Smooth muscle cell (in vitro differentiated cells): ENCODE data around the gene PAWR. TPM values are rescaled to one million over a fixed set of nuclear protein-coding genes. Genes with fewer than 3 reads are reported as not detected.
A peak's percentile ranks its signal among the peaks of the same experiment; 100 is the strongest.
"Not testable (repeated sequence)": the region's sequence is repeated elsewhere in the genome, so short reads cannot be mapped to it uniquely, and the experiment has no call there.

Experiments used
- DNase-seq: peaks from one replicate; lab custom pipeline; 2025; ENCODE audit not compliant: unreplicated experiment; lab: John Stamatoyannopoulos, UW
- H2AFZ ChIP-seq: fragments of 200-600 bp; sonication (generic); 2 replicates; pipeline ENCODE4 v1.6.0; 2016; ENCODE audit warnings: antibody characterized with exemption, low read depth, mild to moderate bottlenecking
- H3F3A ChIP-seq: fragments of 200-600 bp; sonication (generic); 2 replicates; pipeline ENCODE4 v1.6.0; 2017; ENCODE audit warnings: antibody characterized with exemption, low read depth
- H3K27ac ChIP-seq: fragments of 200-600 bp; sonication (generic); 2 replicates; pipeline ENCODE4 v1.5.1; 2016; ENCODE audit warnings: low read depth, mild to moderate bottlenecking
- H3K27me3 ChIP-seq: fragments of 200-600 bp; sonication (generic); 2 replicates; pipeline ENCODE4 v1.6.1; 2016; ENCODE audit warnings: low read depth, mild to moderate bottlenecking
- H3K36me3 ChIP-seq: fragments of 200-600 bp; sonication (generic); 2 replicates; pipeline ENCODE4 v1.5.1; 2016; ENCODE audit warnings: low read depth
- H3K4me1 ChIP-seq: fragments of 200-600 bp; sonication (generic); 2 replicates; pipeline ENCODE4 v1.5.1; 2016; ENCODE audit warnings: low read depth
- H3K4me2 ChIP-seq: fragments of 200-600 bp; sonication (generic); 2 replicates; pipeline ENCODE4 v1.6.0; 2016; ENCODE audit warnings: mild to moderate bottlenecking
- H3K4me3 ChIP-seq: fragments of 200-600 bp; sonication (generic); 2 replicates; pipeline ENCODE4 v1.5.1; 2016; ENCODE audit warnings: mild to moderate bottlenecking
- H3K79me2 ChIP-seq: fragments of 200-600 bp; sonication (generic); 2 replicates; pipeline ENCODE4 v1.6.0; 2016; ENCODE audit warnings: low read depth, mild to moderate bottlenecking
- H3K9ac ChIP-seq: fragments of 200-600 bp; sonication (generic); 2 replicates; pipeline ENCODE4 v1.6.0; 2016; ENCODE audit warnings: low read depth
- H3K9me3 ChIP-seq: fragments of 200-600 bp; sonication (generic); replicated peaks from 2 replicates; pipeline ENCODE4 v1.5.1; 2016; ENCODE audit warnings: low read depth
- H4K20me1 ChIP-seq: fragments of 200-600 bp; sonication (generic); 2 replicates; pipeline ENCODE4 v1.6.0; 2016; ENCODE audit warnings: low read depth
- WGBS: methylation state at CpG from one replicate; pipeline ENCODE4 v1.1.7; 2016; ENCODE audit warnings: low lambda C conversion rate; 5-methylcytosine and 5-hydroxymethylcytosine counted together
- polyA plus RNA-seq: library from polyadenylated mRNA; unstranded; fragments of >200 nt; fragmentation: Nextera tagmentation; extraction: Ambion mirVana; gene quantifications from 2 replicates; pipeline ENCODE4 v1.2.1, GENCODE V29; 2016
- total RNA-seq: library from RNA; depleted of rRNA; stranded (reverse); fragments of >200 nt; gene quantifications from 2 replicates; pipeline ENCODE4 v1.2.3, GENCODE V29; 2014
- TF ChIP-seq, protein P1 (sequence below): fragments of 200-600 bp; sonication (generic); IDR thresholded peaks from 2 replicates; pipeline ENCODE4 v1.5.1; 2017; ENCODE audit warnings: borderline replicate concordance, mild to moderate bottlenecking, antibody characterized with exemption; ENCODE audit not compliant: insufficient read depth, poor library complexity, severe bottlenecking

PAWR gene
- total and polyA plus RNA-seq, 2 experiments from 2014 or later: 33.1 to 45.4 TPM

DNA sequence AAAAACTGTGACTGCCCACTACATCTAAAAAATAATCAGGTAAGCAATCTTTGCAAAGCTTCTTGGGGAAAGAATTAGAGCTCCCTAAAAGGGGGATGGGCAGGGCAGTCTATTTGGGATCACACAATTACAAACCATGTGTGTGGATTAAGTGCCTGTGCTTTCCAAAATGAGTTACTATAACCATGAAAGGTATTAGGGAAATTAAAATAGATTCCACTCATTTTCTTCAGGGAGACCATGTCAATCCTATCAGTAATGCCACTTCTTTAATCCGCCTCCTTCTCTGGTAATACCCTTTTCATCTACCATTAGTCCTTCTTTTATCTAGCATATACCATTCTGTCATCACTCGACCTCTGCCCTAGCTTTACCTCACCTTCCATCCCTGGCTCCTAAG lies 53.7 kb downstream of the PAWR start:
- peaks cover 55% of the 10 kb centered on the region for H4K20me1 ChIP-seq
- no peak overlapping the region for H3K4me3 ChIP-seq
- TF ChIP-seq, protein P1, sequence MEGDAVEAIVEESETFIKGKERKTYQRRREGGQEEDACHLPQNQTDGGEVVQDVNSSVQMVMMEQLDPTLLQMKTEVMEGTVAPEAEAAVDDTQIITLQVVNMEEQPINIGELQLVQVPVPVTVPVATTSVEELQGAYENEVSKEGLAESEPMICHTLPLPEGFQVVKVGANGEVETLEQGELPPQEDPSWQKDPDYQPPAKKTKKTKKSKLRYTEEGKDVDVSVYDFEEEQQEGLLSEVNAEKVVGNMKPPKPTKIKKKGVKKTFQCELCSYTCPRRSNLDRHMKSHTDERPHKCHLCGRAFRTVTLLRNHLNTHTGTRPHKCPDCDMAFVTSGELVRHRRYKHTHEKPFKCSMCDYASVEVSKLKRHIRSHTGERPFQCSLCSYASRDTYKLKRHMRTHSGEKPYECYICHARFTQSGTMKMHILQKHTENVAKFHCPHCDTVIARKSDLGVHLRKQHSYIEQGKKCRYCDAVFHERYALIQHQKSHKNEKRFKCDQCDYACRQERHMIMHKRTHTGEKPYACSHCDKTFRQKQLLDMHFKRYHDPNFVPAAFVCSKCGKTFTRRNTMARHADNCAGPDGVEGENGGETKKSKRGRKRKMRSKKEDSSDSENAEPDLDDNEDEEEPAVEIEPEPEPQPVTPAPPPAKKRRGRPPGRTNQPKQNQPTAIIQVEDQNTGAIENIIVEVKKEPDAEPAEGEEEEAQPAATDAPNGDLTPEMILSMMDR: no peak
- no peak for DNase-seq
- no peak overlapping the region for H2AFZ ChIP-seq
- no peaks in the 10 kb centered on the region for H3K27me3 ChIP-seq
- WGBS: 77% methylated on average over 2 of the region's 2 CpGs
- H3K27ac ChIP-seq: no peak overlapping the region
- H3K79me2 ChIP-seq: peaks cover 80% of the 10 kb centered on the region
- no peaks in the 10 kb centered on the region for H3K9me3 ChIP-seq
- no peak overlapping the region for H3K4me2 ChIP-seq
- H3K4me1 ChIP-seq: peaks cover 29% of the 10 kb centered on the region
- no peak overlapping the region for H3K9ac ChIP-seq
- H3F3A ChIP-seq: no peaks in the 10 kb centered on the region
- no peaks in the 10 kb centered on the region for H3K36me3 ChIP-seq

DNA sequence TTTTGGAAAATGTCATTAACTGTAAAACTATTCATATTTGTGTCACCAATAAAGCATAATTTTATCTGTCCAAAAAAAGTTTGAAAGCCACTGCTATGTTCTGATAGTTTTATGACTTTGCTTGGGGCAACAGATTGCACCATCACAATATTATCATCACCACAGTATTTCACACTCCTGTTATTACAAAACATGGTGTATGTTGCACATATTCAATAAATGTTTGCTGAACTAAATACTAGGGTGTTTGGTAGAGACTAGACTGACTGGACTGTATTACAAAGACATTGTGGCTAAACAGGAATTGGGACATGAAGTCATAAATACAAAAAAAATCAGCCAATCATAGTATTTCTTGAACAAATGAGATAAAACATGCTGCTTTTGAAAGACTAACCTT lies 55.1 kb downstream of the PAWR start:
- Histone ChIP-seq H3K27me3 (no peaks in the 10 kb centered on the region), H3K4me3 (no peak overlapping the region), H3K36me3 (no peaks in the 10 kb centered on the region), H3F3A (no peaks in the 10 kb centered on the region), H3K79me2 (peaks cover 82% of the 10 kb centered on the region), H3K27ac (peak overlapping the region; percentile 56), H4K20me1 (peaks cover 64% of the 10 kb centered on the region), H3K4me1 (peaks cover 29% of the 10 kb centered on the region), H3K9me3 (no peaks in the 10 kb centered on the region), H2AFZ (no peak overlapping the region), H3K9ac (no peak overlapping the region), H3K4me2 (no peak overlapping the region)
- TF ChIP-seq, protein P1: no peak
- DNase-seq: no peak

DNA sequence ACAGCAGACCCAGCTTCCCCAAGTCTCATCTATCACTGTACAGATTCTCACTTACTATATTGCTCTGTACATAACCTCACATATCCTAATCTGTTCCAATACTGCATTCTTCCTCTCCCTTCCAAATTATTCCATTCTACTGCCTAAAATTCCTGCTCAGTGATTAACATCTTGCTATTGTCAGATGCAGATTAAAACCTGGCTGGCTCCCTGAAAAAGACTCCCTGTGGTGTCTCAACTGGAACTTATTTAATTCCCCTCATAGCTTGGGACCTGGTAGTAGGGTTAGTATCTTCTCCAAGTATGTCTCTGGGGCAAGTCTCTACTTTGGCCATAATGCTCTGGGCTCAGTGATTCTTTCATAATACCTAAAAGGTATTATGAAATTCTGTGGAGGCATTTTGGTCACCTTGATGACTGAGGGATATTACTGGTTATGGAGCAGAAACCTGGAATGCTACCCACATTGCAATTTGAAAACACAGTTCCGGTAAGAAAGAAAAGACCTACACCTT lies 55.8 kb downstream of the PAWR start:
- no peaks in the 10 kb centered on the region for H3K27me3 ChIP-seq
- no peak overlapping the region for H3K4me3 ChIP-seq
- peaks cover 29% of the 10 kb centered on the region for H3K4me1 ChIP-seq
- no peaks in the 10 kb centered on the region for H3K9me3 ChIP-seq
- H3K9ac ChIP-seq: no peak overlapping the region
- no peak for DNase-seq
- 74% methylated on average over 1 of the region's 1 CpG for WGBS
- H3K27ac ChIP-seq: peak overlapping the region; percentile 56
- peaks cover 82% of the 10 kb centered on the region for H3K79me2 ChIP-seq
- peak overlapping the region; percentile 7 for H3K4me2 ChIP-seq
- no peaks in the 10 kb centered on the region for H3K36me3 ChIP-seq
- H4K20me1 ChIP-seq: peaks cover 68% of the 10 kb centered on the region
- TF ChIP-seq, protein P1: no peak
- no peaks in the 10 kb centered on the region for H3F3A ChIP-seq
- no peak overlapping the region for H2AFZ ChIP-seq

DNA sequence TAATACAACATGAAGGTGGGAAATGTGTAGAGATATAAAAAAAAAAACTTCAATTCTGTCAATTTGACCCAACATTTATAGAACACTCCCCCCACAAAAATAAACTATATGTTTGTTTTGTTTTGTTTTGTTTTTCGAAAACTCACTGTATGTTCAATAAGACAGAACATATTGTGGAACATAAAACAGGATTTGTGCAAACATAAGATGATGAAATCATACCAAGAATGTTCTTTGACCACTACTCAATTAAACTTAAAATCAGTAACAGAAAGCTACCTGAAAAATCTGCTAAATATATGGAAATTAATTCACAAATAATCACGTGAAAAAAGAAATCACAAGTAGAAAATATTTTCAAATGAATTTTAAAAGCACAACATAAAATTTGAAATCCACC lies 61.2 kb downstream of the PAWR start:
- H3K27ac ChIP-seq: no peak overlapping the region
- no peaks in the 10 kb centered on the region for H3F3A ChIP-seq
- peaks cover 77% of the 10 kb centered on the region for H3K79me2 ChIP-seq
- DNase-seq: no peak
- no peaks in the 10 kb centered on the region for H3K9me3 ChIP-seq
- H4K20me1 ChIP-seq: peaks cover 38% of the 10 kb centered on the region
- no peak overlapping the region for H3K4me2 ChIP-seq
- H3K9ac ChIP-seq: no peak overlapping the region
- H3K36me3 ChIP-seq: no peaks in the 10 kb centered on the region
- H3K4me1 ChIP-seq: no peaks in the 10 kb centered on the region
- WGBS: 94% methylated on average over 2 of the region's 2 CpGs
- no peak overlapping the region for H3K4me3 ChIP-seq
- no peaks in the 10 kb centered on the region for H3K27me3 ChIP-seq
- TF ChIP-seq, protein P1: no peak
- H2AFZ ChIP-seq: no peak overlapping the region

DNA sequence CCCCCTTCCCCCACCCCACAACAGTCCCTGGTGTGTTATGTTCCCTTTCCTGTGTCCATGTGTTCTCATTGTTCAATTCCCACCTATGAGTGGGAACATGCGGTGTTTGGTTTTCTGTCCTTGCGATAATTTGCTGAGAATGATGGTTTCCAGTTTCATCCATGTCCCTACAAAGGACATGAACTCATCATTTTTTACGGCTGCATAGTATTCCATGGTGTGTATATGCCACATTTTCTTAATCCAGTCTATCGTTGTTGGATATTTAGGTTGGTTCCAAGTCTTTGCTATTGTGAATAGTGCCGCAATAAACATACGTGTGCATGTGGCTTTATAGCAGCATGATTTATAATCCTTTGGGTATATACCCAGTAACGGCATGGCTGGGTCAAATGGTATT lies 64.0 kb downstream of the PAWR start:
- Histone ChIP-seq H3K79me2 (peaks cover 83% of the 10 kb centered on the region), H4K20me1 (peaks cover 36% of the 10 kb centered on the region)
- not testable (repeated sequence) for H3K36me3 ChIP-seq, H3K9me3 ChIP-seq, H3F3A ChIP-seq, H2AFZ ChIP-seq, H3K4me1 ChIP-seq, DNase-seq, H3K27me3 ChIP-seq, H3K4me3 ChIP-seq, H3K9ac ChIP-seq, H3K4me2 ChIP-seq, H3K27ac ChIP-seq
- WGBS: 99% methylated on average over 7 of the region's 7 CpGs
